ENCODE measurements around the gene ARHGEF16.

ARHGEF16 gene

GRCh38 chr1:3429320-3429719 is 25.1 kb upstream of the ARHGEF16 start:
- no peak overlapping the region for H3K27ac ChIP-seq (ENCODE audit: low read length)
- no peaks in the 10 kb centered on the region for H3K4me1 ChIP-seq (ENCODE audit: low read length)
- no peaks in the 10 kb centered on the region for H3K36me3 ChIP-seq (replicated peaks; ENCODE audit: insufficient read depth, low read length)
- no peaks in the 10 kb centered on the region for H4K20me1 ChIP-seq (ENCODE audit: insufficient read depth, low read length)
- no peaks in the 10 kb centered on the region for H3K79me2 ChIP-seq (ENCODE audit: low read length)
- no peak overlapping the region for H3K4me3 ChIP-seq (ENCODE audit: low read length)
- no peaks in the 10 kb centered on the region for H3K9me2 ChIP-seq (replicated peaks; ENCODE audit: insufficient read depth, low read length)
- no peaks in the 10 kb centered on the region for H3K9me3 ChIP-seq (replicated peaks; ENCODE audit: insufficient read depth, low read length)
- H3K9ac ChIP-seq (ENCODE audit: low read length), result no peak overlapping the region
- no peak overlapping the region for H3K4me2 ChIP-seq (ENCODE audit: low read depth, low read length)
- TF ChIP-seq EZH2 (optimal IDR thresholded peaks at IDR 0.05; ENCODE audit: low read depth, low read length) (no peak), EZH2phosphoT487 (IDR thresholded peaks at IDR 0.05; ENCODE audit: low read length) (no peak), CTCF (IDR thresholded peaks at IDR 0.05; ENCODE audit: low read length) (no peak)
- DNase-seq, result no peak
- H3F3A ChIP-seq (ENCODE audit: insufficient read depth, low read length), result no peaks in the 10 kb centered on the region
- H2AFZ ChIP-seq (ENCODE audit: low read length), result no peak overlapping the region
- peaks cover 86% of the 10 kb centered on the region for H3K27me3 ChIP-seq (replicated peaks; ENCODE audit: insufficient read depth, low read length)

GRCh38 chr1:3429766-3430165 is 24.7 kb upstream of the ARHGEF16 start:
- no peaks in the 10 kb centered on the region for H3K9me3 ChIP-seq (replicated peaks; ENCODE audit: insufficient read depth, low read length)
- TF ChIP-seq EZH2phosphoT487 (IDR thresholded peaks at IDR 0.05; ENCODE audit: low read length) (no peak), EZH2 (optimal IDR thresholded peaks at IDR 0.05; ENCODE audit: low read depth, low read length) (no peak), CTCF (IDR thresholded peaks at IDR 0.05; ENCODE audit: low read length) (no peak)
- H3K9ac ChIP-seq (ENCODE audit: low read length), result no peak overlapping the region
- H3K27ac ChIP-seq (ENCODE audit: low read length), result no peak overlapping the region
- H3K9me2 ChIP-seq (replicated peaks; ENCODE audit: insufficient read depth, low read length), result no peaks in the 10 kb centered on the region
- H3K4me3 ChIP-seq (ENCODE audit: low read length), result no peak overlapping the region
- no peaks in the 10 kb centered on the region for H3K4me1 ChIP-seq (ENCODE audit: low read length)
- no peak overlapping the region for H2AFZ ChIP-seq (ENCODE audit: low read length)
- no peaks in the 10 kb centered on the region for H3K36me3 ChIP-seq (replicated peaks; ENCODE audit: insufficient read depth, low read length)
- no peak for DNase-seq
- H3K79me2 ChIP-seq (ENCODE audit: low read length), result no peaks in the 10 kb centered on the region
- no peak overlapping the region for H3K4me2 ChIP-seq (ENCODE audit: low read depth, low read length)
- peaks cover 87% of the 10 kb centered on the region for H3K27me3 ChIP-seq (replicated peaks; ENCODE audit: insufficient read depth, low read length)
- no peaks in the 10 kb centered on the region for H4K20me1 ChIP-seq (ENCODE audit: insufficient read depth, low read length)
- H3F3A ChIP-seq (ENCODE audit: insufficient read depth, low read length), result no peaks in the 10 kb centered on the region

- H3K9me3 ChIP-seq (replicated peaks; ENCODE audit: insufficient read depth, low read length), result no peaks in the 10 kb centered on the region
- peaks cover 91% of the 10 kb centered on the region for H3K27me3 ChIP-seq (replicated peaks; ENCODE audit: insufficient read depth, low read length)
- no peaks in the 10 kb centered on the region for H3K36me3 ChIP-seq (replicated peaks; ENCODE audit: insufficient read depth, low read length)
- H3K9ac ChIP-seq (ENCODE audit: low read length), result no peak overlapping the region
- no peaks in the 10 kb centered on the region for H3F3A ChIP-seq (ENCODE audit: insufficient read depth, low read length)
- H3K4me3 ChIP-seq (ENCODE audit: low read length), result no peak overlapping the region
- TF ChIP-seq CTCF (IDR thresholded peaks at IDR 0.05; ENCODE audit: low read length) (no peak), EZH2phosphoT487 (IDR thresholded peaks at IDR 0.05; ENCODE audit: low read length) (no peak), EZH2 (optimal IDR thresholded peaks at IDR 0.05; ENCODE audit: low read depth, low read length) (no peak)
- no peak for DNase-seq
- no peaks in the 10 kb centered on the region for H4K20me1 ChIP-seq (ENCODE audit: insufficient read depth, low read length)
- no peaks in the 10 kb centered on the region for H3K9me2 ChIP-seq (replicated peaks; ENCODE audit: insufficient read depth, low read length)
- no peak overlapping the region for H3K4me2 ChIP-seq (ENCODE audit: low read depth, low read length)
- no peak overlapping the region for H3K27ac ChIP-seq (ENCODE audit: low read length)
- H3K4me1 ChIP-seq (ENCODE audit: low read length), result no peaks in the 10 kb centered on the region
- H2AFZ ChIP-seq (ENCODE audit: low read length), result no peak overlapping the region
- H3K79me2 ChIP-seq (ENCODE audit: low read length), result no peaks in the 10 kb centered on the region
Observed at GRCh38 chr1:3430406-3430805, 24.1 kb upstream of the ARHGEF16 start.
